ENCODE measurements around the gene CFAP45.
A peak's percentile ranks its signal among the peaks of the same experiment; 100 is the strongest.

Gene CFAP45

GRCh38 chr1:159856576-159856975, 43.4 kb downstream of the CFAP45 start:
- peaks cover 11% of the 10 kb centered on the region; the same call in 1 of the 2 replicates for H3K4me1 ChIP-seq (ENCODE audit: control insufficient read depth, insufficient read depth, low read length)
- no peak overlapping the region for H3K4me3 ChIP-seq (ENCODE audit: low read depth, low read length)
- H3K9ac ChIP-seq (ENCODE audit: low read length) = no peak overlapping the region
- H3K27me3 ChIP-seq (ENCODE audit: control insufficient read depth, insufficient read depth, low read length) = peaks cover 55% of the 10 kb centered on the region
- no peaks in the 10 kb centered on the region for H3K36me3 ChIP-seq (ENCODE audit: control insufficient read depth, insufficient read depth, low read length)
- H3K9me3 ChIP-seq (ENCODE audit: control insufficient read depth, insufficient read depth, low read depth, low read length) = no peaks in the 10 kb centered on the region
- H3K27ac ChIP-seq (ENCODE audit: low read depth, low read length) = no peak overlapping the region

GRCh38 chr1:159855709-159856108, 44.3 kb downstream of the CFAP45 start:
- Histone ChIP-seq H3K36me3 (ENCODE audit: control insufficient read depth, insufficient read depth, low read length) (no peaks in the 10 kb centered on the region), H3K9me3 (ENCODE audit: control insufficient read depth, insufficient read depth, low read depth, low read length) (no peaks in the 10 kb centered on the region), H3K27ac (ENCODE audit: low read depth, low read length) (no peak overlapping the region), H3K4me1 (ENCODE audit: control insufficient read depth, insufficient read depth, low read length) (peaks cover 5% of the 10 kb centered on the region; the same call in 1 of the 2 replicates), H3K4me3 (ENCODE audit: low read depth, low read length) (no peak overlapping the region), H3K27me3 (ENCODE audit: control insufficient read depth, insufficient read depth, low read length) (peaks cover 48% of the 10 kb centered on the region), H3K9ac (ENCODE audit: low read length) (no peak overlapping the region)

GRCh38 chr1:159854693-159855192, 45.2 kb downstream of the CFAP45 start:
- Histone ChIP-seq H3K27me3 (ENCODE audit: control insufficient read depth, insufficient read depth, low read length) (peaks cover 48% of the 10 kb centered on the region), H3K4me3 (ENCODE audit: low read depth, low read length) (peak overlapping the region; percentile 74), H3K4me1 (ENCODE audit: control insufficient read depth, insufficient read depth, low read length) (peaks cover 5% of the 10 kb centered on the region; the same call in 1 of the 2 replicates), H3K36me3 (ENCODE audit: control insufficient read depth, insufficient read depth, low read length) (no peaks in the 10 kb centered on the region), H3K9ac (ENCODE audit: low read length) (peak overlapping the region; percentile 58), H3K27ac (ENCODE audit: low read depth, low read length) (no peak overlapping the region), H3K9me3 (ENCODE audit: control insufficient read depth, insufficient read depth, low read depth, low read length) (no peaks in the 10 kb centered on the region)

DNA sequence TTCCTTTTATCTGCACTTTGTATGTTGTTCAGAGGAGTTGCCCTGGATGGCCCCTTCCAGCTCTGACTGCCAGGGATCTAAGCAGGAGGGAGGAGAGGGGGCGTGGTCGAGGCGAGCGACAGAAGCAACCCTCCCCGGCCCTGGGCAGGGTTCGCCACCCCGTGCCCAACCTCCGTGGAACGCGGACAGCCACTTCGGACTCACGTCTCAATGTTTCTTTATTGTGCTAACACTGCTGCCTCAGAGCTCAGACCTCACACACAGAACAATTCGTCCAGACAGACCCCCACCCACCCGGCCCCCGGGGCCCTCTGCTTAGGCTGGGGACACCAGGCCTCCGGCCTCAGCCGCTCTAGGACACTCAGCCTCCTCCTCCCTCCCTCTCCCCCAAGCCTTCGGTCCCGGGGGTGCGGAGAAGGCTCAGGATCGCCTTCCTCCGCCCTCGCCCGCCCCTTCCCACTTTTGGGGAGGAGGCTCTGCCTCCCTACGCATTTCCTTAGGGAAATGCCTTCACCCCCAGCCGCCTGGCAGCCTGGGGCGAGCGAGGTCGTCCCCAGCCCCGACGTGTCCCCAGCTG, 45.8 kb downstream of the CFAP45 start:
- no peaks in the 10 kb centered on the region for H3K36me3 ChIP-seq (ENCODE audit: control insufficient read depth, insufficient read depth, low read length)
- peaks cover 5% of the 10 kb centered on the region; the same call in 1 of the 2 replicates for H3K4me1 ChIP-seq (ENCODE audit: control insufficient read depth, insufficient read depth, low read length)
- H3K4me3 ChIP-seq (ENCODE audit: low read depth, low read length) = peak overlapping the region; percentile 74
- H3K27ac ChIP-seq (ENCODE audit: low read depth, low read length) = no peak overlapping the region
- H3K27me3 ChIP-seq (ENCODE audit: control insufficient read depth, insufficient read depth, low read length) = peaks cover 48% of the 10 kb centered on the region
- peak overlapping the region; percentile 58 for H3K9ac ChIP-seq (ENCODE audit: low read length)
- no peaks in the 10 kb centered on the region for H3K9me3 ChIP-seq (ENCODE audit: control insufficient read depth, insufficient read depth, low read depth, low read length)

DNA sequence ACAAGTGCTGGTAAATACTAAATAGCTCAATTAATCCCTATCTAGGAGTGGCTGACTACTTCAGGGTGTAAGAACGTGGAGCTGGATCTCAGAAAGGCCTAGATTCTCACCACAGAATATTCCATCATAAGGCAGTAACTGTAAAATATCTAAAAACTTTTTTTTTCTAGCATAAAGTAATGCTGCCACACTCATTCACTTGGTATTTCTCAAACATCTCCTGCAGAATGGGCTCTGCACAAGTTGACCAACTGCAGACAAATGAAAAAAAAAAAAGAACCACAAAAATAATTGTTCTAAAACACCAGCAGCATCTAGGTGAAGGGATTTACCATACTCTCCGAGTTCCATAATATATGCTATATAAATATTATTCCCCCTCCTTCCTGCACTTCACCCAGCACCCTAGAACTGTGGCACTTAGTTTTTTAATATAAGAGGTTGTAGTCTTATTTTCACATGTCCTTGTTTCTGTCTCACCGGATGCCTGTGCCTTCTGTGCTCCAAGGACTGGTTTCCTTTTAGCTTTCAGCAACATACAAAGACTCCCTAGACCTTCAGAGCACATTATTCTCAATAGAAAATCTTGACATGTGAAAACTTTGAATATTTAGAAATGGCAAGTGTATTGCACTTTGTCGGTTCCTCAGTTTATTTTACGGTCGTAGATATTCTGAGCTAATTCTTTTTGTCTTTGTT, 46.4 kb downstream of the CFAP45 start:
- no peak overlapping the region for H3K27ac ChIP-seq (ENCODE audit: low read depth, low read length)
- H3K4me1 ChIP-seq (ENCODE audit: control insufficient read depth, insufficient read depth, low read length) = peaks cover 5% of the 10 kb centered on the region; the same call in 1 of the 2 replicates
- no peak overlapping the region for H3K9ac ChIP-seq (ENCODE audit: low read length)
- no peaks in the 10 kb centered on the region for H3K36me3 ChIP-seq (ENCODE audit: control insufficient read depth, insufficient read depth, low read length)
- H3K27me3 ChIP-seq (ENCODE audit: control insufficient read depth, insufficient read depth, low read length) = peaks cover 45% of the 10 kb centered on the region
- H3K9me3 ChIP-seq (ENCODE audit: control insufficient read depth, insufficient read depth, low read depth, low read length) = no peaks in the 10 kb centered on the region
- H3K4me3 ChIP-seq (ENCODE audit: low read depth, low read length) = peak overlapping the region; percentile 74

GRCh38 chr1:159851407-159851806, 48.6 kb downstream of the CFAP45 start:
- Histone ChIP-seq H3K27me3 (ENCODE audit: control insufficient read depth, insufficient read depth, low read length) (peaks cover 38% of the 10 kb centered on the region), H3K4me1 (ENCODE audit: control insufficient read depth, insufficient read depth, low read length) (peaks cover 5% of the 10 kb centered on the region; the same call in 1 of the 2 replicates), H3K9me3 (ENCODE audit: control insufficient read depth, insufficient read depth, low read depth, low read length) (no peaks in the 10 kb centered on the region), H3K4me3 (ENCODE audit: low read depth, low read length) (no peak overlapping the region), H3K27ac (ENCODE audit: low read depth, low read length) (no peak overlapping the region), H3K9ac (ENCODE audit: low read length) (no peak overlapping the region), H3K36me3 (ENCODE audit: control insufficient read depth, insufficient read depth, low read length) (no peaks in the 10 kb centered on the region)

DNA sequence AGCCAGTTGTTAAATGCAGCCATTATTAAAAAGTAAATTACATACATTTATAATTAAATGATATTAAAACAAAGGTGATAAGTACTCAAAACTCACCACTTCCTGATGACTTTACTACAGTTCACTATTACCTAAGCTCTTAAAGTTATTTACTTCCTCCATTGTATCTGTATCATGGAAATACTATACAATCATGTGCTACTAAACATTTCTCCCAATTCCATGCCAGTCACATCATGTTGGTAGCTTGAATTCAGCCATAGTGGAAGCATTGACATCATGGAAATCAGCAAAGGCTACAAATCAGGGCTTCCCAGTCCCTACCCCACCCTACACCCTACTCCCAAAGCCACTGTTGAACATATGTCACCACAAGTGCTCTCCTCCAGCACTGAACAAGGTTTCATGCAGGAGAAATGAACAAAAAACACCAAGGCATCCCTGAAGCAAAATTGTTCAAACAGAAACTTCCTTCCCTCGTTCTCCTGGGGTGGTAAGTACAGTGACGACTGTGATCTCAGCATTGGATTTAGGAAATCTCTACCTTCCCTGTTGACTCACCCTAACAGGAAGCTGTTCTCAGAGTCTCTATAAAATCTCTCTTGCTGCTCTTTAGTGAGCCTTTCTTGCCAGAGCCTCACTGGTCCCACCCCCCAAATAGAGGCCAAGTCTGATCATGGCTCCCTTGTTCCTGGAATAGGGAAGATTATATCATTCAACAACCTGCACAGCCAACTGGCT, 50.2 kb downstream of the CFAP45 start:
- H3K27me3 ChIP-seq (ENCODE audit: control insufficient read depth, insufficient read depth, low read length) = peaks cover 22% of the 10 kb centered on the region
- H3K4me3 ChIP-seq (ENCODE audit: low read depth, low read length) = no peak overlapping the region
- H3K9ac ChIP-seq (ENCODE audit: low read length) = no peak overlapping the region

GRCh38 chr1:159848326-159848725, 51.6 kb downstream of the CFAP45 start:
- Histone ChIP-seq H3K4me3 (ENCODE audit: low read depth, low read length) (no peak overlapping the region), H3K27me3 (ENCODE audit: control insufficient read depth, insufficient read depth, low read length) (peaks cover 18% of the 10 kb centered on the region), H3K9me3 (ENCODE audit: control insufficient read depth, insufficient read depth, low read depth, low read length) (no peaks in the 10 kb centered on the region), H3K4me1 (ENCODE audit: control insufficient read depth, insufficient read depth, low read length) (no peaks in the 10 kb centered on the region), H3K36me3 (ENCODE audit: control insufficient read depth, insufficient read depth, low read length) (no peaks in the 10 kb centered on the region), H3K27ac (ENCODE audit: low read depth, low read length) (no peak overlapping the region), H3K9ac (ENCODE audit: low read length) (no peak overlapping the region)

More for the DNA sequence above, 50.2 kb downstream of the CFAP45 start:
- peaks cover 5% of the 10 kb centered on the region; the same call in 1 of the 2 replicates for H3K4me1 ChIP-seq (ENCODE audit: control insufficient read depth, insufficient read depth, low read length)
- H3K36me3 ChIP-seq (ENCODE audit: control insufficient read depth, insufficient read depth, low read length) = no peaks in the 10 kb centered on the region
- H3K27ac ChIP-seq (ENCODE audit: low read depth, low read length) = no peak overlapping the region
- no peaks in the 10 kb centered on the region for H3K9me3 ChIP-seq (ENCODE audit: control insufficient read depth, insufficient read depth, low read depth, low read length)

DNA sequence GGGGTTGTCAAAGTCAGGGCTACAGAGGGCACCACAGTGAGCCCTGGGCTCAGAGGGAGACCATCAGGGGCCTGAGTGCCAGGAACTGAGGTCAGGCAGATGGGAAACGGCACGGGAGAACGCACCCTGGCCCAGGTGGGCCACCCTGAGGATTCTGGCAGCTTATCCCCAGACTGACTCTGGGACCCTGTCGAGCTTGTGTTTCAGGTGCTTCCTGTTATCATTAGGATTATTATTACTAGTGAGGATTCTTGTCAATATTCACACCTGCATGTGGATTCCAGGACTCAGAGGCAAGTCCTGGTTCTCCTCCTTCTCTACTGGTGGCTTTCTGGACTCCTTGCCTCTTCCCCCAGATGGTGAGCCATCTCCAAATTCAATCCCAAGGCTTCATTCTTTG, 52.7 kb downstream of the CFAP45 start:
- no peaks in the 10 kb centered on the region for H3K36me3 ChIP-seq (ENCODE audit: control insufficient read depth, insufficient read depth, low read length)
- no peak overlapping the region for H3K4me3 ChIP-seq (ENCODE audit: low read depth, low read length)
- H3K9ac ChIP-seq (ENCODE audit: low read length) = no peak overlapping the region
- peaks cover 11% of the 10 kb centered on the region; the same call in 1 of the 2 replicates for H3K27me3 ChIP-seq (ENCODE audit: control insufficient read depth, insufficient read depth, low read length)
- no peaks in the 10 kb centered on the region for H3K9me3 ChIP-seq (ENCODE audit: control insufficient read depth, insufficient read depth, low read depth, low read length)
- no peak overlapping the region for H3K27ac ChIP-seq (ENCODE audit: low read depth, low read length)
- H3K4me1 ChIP-seq (ENCODE audit: control insufficient read depth, insufficient read depth, low read length) = no peaks in the 10 kb centered on the region

GRCh38 chr1:159845751-159846629, 54.0 kb downstream of the CFAP45 start:
- Histone ChIP-seq H3K9ac (ENCODE audit: low read length) (no peak overlapping the region), H3K4me1 (ENCODE audit: control insufficient read depth, insufficient read depth, low read length) (peaks cover 3% of the 10 kb centered on the region; the same call in 1 of the 2 replicates), H3K36me3 (ENCODE audit: control insufficient read depth, insufficient read depth, low read length) (no peaks in the 10 kb centered on the region), H3K9me3 (ENCODE audit: control insufficient read depth, insufficient read depth, low read depth, low read length) (no peaks in the 10 kb centered on the region), H3K27me3 (ENCODE audit: control insufficient read depth, insufficient read depth, low read length) (peaks cover 11% of the 10 kb centered on the region; the same call in 1 of the 2 replicates), H3K4me3 (ENCODE audit: low read depth, low read length) (no peak overlapping the region), H3K27ac (ENCODE audit: low read depth, low read length) (no peak overlapping the region)
